GM21381 (cell line): ENCODE data around the gene GRHPR.

Experiments used
- ATAC-seq: cut with Tn5 transposase; IDR thresholded peaks from one replicate; pipeline ENCODE4 v1.9.1; 2021; ENCODE audit warnings: mild to moderate bottlenecking, moderate library complexity; ENCODE audit not compliant: unreplicated experiment

GRHPR gene

GRCh38 chr9:37398464-37399025 is 24.0 kb upstream of the GRHPR start:
- ATAC-seq = no peak

GRCh38 chr9:37399336-37399735 is 23.2 kb upstream of the GRHPR start:
- ATAC-seq = no peak

- no peak for ATAC-seq
Measured at GRCh38 chr9:37404590-37404989, 17.9 kb upstream of the GRHPR start.

- no peak for ATAC-seq
Measured at GRCh38 chr9:37405350-37405749, 17.1 kb upstream of the GRHPR start.

GRCh38 chr9:37405764-37406380 is 16.6 kb upstream of the GRHPR start:
- ATAC-seq = no peak

DNA sequence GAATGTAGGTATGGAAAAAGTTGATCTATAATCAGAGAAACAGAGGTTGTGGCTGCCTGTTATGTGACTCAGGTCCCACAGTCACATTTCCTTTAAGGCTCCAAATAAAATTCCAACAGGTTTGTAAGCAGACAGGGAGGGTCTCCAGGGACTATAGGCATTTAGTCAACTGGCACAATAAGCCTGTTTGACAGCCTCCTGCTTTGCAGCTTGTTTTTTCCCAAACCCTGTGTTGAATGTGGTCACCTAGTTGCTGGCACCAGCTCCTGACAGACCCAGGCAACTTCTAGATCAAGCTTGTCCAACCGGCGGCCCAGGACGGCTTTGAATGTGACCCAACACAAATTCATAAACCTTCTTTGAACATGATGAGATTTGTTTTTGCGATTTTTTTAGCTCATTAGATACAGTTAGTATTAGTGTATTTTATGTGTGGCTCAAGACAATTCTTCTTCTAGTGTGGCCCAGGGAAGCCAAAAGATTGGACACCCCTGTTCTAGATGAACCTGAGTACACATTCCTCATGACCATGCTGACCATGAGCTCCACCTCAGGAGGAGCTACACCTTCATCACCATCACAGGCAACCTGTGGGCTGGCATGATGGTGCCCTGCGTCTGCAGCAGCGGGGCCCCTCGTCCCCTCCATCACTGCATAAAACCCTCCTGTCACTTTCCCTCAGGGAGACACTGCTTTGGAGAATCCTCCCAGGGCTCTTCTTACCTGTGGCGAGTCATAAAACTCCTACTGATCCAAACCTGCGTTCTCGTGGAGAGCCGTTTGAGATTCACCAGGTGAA is 15.7 kb upstream of the GRHPR start:
- ATAC-seq = no peak

DNA sequence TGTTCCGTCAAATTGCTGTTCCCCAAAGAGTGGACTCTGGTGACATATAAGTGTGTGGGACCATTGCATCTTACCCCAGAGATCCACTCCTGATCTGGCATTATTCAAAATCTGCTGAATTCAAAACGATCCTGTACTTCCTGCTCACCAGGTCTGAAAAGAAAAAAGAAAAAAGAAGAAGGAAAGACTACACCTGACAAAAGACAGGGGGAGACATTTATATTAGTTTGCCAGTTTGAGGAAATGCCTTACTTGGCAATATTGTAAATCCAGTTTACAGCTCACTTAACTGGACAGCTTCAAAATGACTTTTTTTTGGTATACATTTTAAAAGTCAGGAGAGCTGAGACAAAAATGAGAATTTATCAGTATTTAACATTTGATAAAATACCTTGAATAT is 15.0 kb upstream of the GRHPR start:
- ATAC-seq = no peak

GRCh38 chr9:37408933-37409710 is 13.4 kb upstream of the GRHPR start:
- ATAC-seq = peak; percentile 89

DNA sequence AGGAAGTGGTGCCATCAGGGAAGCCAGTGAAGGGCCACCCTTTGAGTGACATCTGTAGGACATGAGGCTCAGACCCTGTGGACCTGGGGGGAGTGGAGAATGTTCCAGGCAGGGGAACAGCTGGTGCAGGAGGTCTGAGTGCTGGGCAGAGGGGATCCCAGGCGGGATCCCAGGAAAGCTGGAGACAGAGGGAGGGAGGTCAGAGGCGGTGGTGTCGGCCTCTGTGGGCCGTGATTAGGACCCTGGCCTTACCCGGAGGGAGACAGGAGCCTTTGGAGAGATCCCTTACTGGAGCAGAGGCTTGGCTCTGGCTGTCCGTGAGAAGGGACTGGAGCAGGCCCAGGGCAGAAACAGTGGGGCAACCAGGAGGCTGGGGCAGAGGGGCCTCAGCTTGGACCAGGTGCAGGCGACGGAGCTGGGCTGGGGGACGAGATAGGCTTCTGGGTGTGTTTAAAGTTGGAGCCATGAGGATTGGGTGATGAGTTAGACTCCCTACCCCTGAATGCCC is 12.1 kb upstream of the GRHPR start:
- ATAC-seq = no peak

- ATAC-seq = no peak
Measured at GRCh38 chr9:37410969-37411785, 11.3 kb upstream of the GRHPR start.

- ATAC-seq = no peak
Measured at GRCh38 chr9:37412431-37413151, 9.9 kb upstream of the GRHPR start.

DNA sequence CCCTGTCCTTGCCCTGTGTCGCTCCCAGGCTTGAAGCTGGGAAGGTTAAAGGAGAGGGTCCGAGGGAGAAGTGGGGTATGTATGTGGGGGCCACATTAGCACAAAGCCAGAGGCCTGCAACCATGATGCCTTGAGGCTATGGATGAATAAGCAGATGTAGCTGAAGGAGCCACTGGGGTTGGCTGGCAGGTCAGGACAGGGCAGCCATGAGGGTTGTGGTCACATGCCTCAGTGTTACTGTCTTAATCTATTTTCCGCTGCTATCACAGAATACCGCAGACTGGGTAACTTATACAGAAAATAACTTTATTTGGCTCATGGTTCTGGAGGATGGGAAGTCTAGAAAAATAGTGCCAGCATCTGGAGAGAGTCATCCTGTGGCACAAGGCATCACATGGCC is 9.2 kb upstream of the GRHPR start:
- no peak for ATAC-seq

GRCh38 chr9:37414503-37414943 is 8.0 kb upstream of the GRHPR start:
- ATAC-seq = no peak

- no peak for ATAC-seq
Measured at GRCh38 chr9:37415011-37415719, 7.3 kb upstream of the GRHPR start.

DNA sequence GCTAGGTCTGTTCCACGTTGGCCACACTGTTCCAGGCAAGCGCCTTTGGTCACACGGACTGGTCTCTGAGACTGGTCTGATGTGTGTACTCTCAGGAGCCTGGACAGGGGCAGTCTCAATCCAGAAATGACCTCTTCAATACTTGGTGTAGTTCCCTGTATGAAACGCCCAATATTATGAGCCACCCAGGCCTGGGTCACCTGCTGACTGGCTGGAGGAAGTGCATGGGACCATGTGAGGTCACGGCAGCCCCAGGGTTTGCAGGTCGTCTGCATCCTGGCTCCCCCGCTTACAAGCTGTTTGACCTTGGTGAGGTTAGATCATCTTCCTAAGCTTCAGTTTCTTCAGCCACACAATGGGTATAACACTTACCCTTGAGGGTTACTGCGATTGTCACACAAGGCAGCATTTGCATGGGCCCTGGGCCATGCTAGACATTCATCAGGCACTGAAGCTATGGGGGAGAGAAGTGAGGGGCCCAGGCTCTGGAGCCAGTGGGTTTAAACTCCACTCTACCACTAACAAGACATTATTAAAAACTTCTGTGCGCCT is 5.2 kb upstream of the GRHPR start:
- no peak for ATAC-seq

DNA sequence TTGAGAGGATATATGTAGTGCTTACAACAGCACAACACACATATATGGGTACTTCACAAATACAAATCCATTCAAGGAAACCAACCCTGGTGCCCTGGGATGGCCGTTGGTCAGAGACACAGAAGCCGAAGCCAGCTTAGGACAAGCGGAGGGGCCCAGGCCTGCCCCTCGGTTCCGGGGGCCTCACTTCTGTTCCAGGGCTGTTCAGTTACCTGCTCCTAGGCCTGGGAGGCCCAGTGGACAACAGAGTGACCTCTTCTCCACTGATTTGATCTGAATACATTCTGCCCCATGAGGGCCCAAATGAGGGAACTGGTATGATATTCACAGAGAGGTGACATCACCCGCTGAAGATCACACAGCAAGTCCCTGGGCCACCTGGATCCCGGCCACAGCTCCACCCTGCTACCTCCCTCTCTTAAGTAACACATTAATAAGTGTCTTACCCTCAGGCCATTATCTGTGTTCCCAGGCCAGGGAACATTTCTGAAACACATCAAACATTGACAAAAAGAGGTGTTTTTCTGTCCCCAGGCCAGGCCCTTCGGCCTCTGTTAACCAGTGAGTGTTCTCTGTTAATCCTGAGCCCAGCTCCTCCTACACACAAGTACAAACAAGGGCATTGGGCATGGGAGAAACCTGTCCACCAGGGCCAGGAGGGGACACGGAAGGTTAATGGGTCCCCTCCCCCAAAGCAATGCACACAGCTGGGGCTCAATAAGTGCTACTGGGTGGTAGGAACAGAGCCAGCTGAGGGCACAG is 4.5 kb upstream of the GRHPR start:
- ATAC-seq = no peak

DNA sequence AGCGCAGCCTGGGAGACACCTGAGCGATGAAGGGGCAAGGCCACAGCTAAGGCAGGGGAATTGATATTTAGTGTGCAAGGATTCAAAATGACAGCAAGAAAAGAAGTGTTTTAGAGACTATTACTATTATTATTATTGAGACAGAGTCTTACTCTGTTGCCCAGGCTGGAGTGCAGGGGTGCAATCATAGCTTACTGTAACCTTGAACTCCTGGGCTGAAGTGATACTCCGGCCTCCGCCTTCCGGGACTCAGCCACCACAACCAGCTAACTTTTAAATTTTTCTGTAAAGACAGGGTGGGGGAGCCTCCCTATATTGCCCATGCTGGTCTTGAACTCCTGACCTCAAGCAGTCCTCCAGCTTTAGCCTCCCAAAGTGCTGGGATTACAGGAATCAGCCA is 3.3 kb upstream of the GRHPR start:
- no peak for ATAC-seq
